ENCODE measurements around the gene RNF113B.

The RNF113B gene

GRCh38 chr13:98222081-98222554 is 45.0 kb upstream of the RNF113B start:
- CTCF ChIA-PET: no interaction called here
- no peak overlapping the region for H3K4me3 ChIP-seq (ENCODE audit: low read depth, low read length)
- no peak for DNase-seq (ENCODE audit: low read depth, low spot score)
- POLR2A ChIA-PET: no interaction called here
- no peak for TF ChIP-seq CTCF (IDR thresholded peaks at IDR 0.05; ENCODE audit: insufficient read depth, low read length, missing control alignments)

DNA sequence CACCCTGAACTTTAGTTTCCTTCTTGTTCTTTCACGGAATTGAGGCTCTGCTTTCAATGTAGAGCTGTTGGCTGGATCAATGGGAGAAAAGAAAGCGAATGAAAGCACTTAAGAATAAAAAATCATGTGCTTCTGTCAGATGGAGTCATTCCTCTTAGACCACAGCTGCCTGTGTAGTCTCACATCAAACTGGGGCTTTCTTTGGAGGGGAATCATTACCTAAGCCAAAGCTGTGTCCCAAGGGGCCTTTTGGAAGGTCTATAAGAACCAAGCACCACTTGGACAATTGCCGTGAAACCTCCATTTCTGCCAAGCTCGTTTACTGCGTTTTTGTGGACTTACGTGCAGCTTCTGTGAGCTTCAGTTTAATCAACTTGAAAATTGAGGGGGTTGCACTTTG is 44.2 kb upstream of the RNF113B start:
- no peak for TF ChIP-seq CTCF (IDR thresholded peaks at IDR 0.05; ENCODE audit: insufficient read depth, low read length, missing control alignments)
- no peak overlapping the region for H3K4me3 ChIP-seq (ENCODE audit: low read depth, low read length)
- no peak for DNase-seq (ENCODE audit: low read depth, low spot score)
- ChIA-PET POLR2A (interaction anchor here (0.8 kb wide), 1 partner anchor 13 kb away, joined by 4 read pairs; no protein-coding TSS in a partner anchor), CTCF (interaction anchor here (1.0 to 1.2 kb wide), 2 partner anchors 11 to 14 kb away, joined by 3 to 5 read pairs; no protein-coding TSS in a partner anchor)

DNA sequence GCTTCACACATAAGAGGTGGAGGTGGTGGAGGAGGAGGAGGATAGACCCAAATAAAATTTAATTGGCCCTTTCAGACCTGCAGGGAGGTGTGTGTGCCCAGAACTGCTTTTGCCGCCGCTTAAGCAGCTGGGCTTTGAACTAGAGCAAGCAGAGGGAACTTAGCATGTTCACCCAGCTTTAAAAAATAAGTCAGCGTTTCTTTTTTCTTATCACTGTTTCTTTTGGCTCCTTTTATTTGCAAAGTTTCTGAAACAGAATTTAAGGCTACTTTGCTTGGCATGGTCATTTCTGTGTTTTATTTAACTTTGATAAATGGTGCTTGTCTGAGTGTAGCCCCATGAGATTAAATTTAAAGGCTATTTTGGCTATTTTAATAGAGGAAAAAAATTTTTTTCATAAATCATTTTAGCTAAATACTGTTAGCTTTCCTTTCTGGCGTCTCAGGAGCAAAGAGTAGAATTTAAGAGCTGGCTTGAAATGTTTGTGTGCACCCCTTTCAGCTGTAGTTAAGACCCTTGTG is 43.3 kb upstream of the RNF113B start:
- POLR2A ChIA-PET: no interaction called here
- DNase-seq (ENCODE audit: low read depth, low spot score): no peak
- TF ChIP-seq CTCF (IDR thresholded peaks at IDR 0.05; ENCODE audit: insufficient read depth, low read length, missing control alignments): no peak
- CTCF ChIA-PET: interaction anchor here (1.0 to 1.2 kb wide), 2 partner anchors 10 to 15 kb away, joined by 3 to 5 read pairs; no protein-coding TSS in a partner anchor
- no peak overlapping the region for H3K4me3 ChIP-seq (ENCODE audit: low read depth, low read length)

DNA sequence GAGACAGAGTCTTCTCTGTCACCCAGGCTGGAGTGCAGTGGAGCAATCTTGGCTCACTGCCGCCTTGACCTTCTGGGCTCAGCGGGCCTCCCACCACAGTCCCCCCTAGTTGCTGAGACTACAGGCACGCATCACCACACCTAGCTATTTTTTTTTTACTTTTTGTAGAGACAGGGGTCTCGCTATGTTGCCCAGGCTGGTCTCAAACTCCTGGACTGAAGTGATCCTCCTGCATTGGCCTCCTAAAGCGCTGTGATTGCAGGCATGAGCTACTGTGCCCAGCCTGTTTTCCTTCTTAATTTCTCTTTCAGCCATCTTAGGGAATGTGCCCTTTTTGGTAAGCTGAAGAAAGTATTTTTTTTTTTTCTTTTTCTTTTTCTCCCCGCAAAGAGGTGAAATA is 42.6 kb upstream of the RNF113B start:
- ChIA-PET POLR2A (interaction anchor here (0.6 kb wide), 1 partner anchor 173 kb away, joined by 3 read pairs; no protein-coding TSS in a partner anchor), CTCF (interaction anchor here (0.9 kb wide), 1 partner anchor 13 kb away, joined by 3 read pairs; no protein-coding TSS in a partner anchor)
- no peak overlapping the region for H3K4me3 ChIP-seq (ENCODE audit: low read depth, low read length)
- no peak for TF ChIP-seq CTCF (IDR thresholded peaks at IDR 0.05; ENCODE audit: insufficient read depth, low read length, missing control alignments)
- no peak for DNase-seq (ENCODE audit: low read depth, low spot score)

GRCh38 chr13:98217597-98217996 is 40.5 kb upstream of the RNF113B start:
- ChIA-PET POLR2A (no interaction called here), CTCF (interaction anchor here (0.7 kb wide), 1 partner anchor 227 kb away, joined by 3 read pairs; no protein-coding TSS in a partner anchor)
- H3K4me3 ChIP-seq (ENCODE audit: low read depth, low read length): no peak overlapping the region
- TF ChIP-seq CTCF (IDR thresholded peaks at IDR 0.05; ENCODE audit: insufficient read depth, low read length, missing control alignments): no peak
- no peak for DNase-seq (ENCODE audit: low read depth, low spot score)

- DNase-seq (ENCODE audit: low read depth, low spot score): no peak
- POLR2A ChIA-PET: interaction anchor here (0.6 kb wide), 1 partner anchor 411 kb away, joined by 3 read pairs; no protein-coding TSS in a partner anchor
- H3K4me3 ChIP-seq (ENCODE audit: low read depth, low read length): no peak overlapping the region
- no peak for TF ChIP-seq CTCF (IDR thresholded peaks at IDR 0.05; ENCODE audit: insufficient read depth, low read length, missing control alignments)
- CTCF ChIA-PET: interaction anchor here (1.5 kb wide), 1 partner anchor 38 kb away, joined by 4 read pairs; no protein-coding TSS in a partner anchor
These were observed 39.7 kb upstream of the RNF113B start for GRCh38 chr13:98216711-98217285.

All from AG04449 (cell line).